ENCODE data around the gene AP3B1.

- TF ChIP-seq EZH2phosphoT487 (IDR thresholded peaks at IDR 0.05; ENCODE audit: borderline replicate concordance) = no peak
- no peak for TF ChIP-seq CTCF (conservative IDR thresholded peaks at IDR 0.05; ENCODE audit: low read length)
Observed at GRCh38 chr5:78275998-78276543, 18.4 kb downstream of the AP3B1 start.
